HG03520 (cell line): Measurements from ENCODE around the gene MEGF10.
A peak's percentile ranks its signal among the peaks of the same experiment; 100 is the strongest.

Source experiments
- ATAC-seq: cut with Tn5 transposase; IDR thresholded peaks from one replicate; pipeline ENCODE4 v1.9.1; 2021; ENCODE audit warnings: mild to moderate bottlenecking, moderate library complexity; ENCODE audit not compliant: unreplicated experiment

Gene MEGF10

DNA sequence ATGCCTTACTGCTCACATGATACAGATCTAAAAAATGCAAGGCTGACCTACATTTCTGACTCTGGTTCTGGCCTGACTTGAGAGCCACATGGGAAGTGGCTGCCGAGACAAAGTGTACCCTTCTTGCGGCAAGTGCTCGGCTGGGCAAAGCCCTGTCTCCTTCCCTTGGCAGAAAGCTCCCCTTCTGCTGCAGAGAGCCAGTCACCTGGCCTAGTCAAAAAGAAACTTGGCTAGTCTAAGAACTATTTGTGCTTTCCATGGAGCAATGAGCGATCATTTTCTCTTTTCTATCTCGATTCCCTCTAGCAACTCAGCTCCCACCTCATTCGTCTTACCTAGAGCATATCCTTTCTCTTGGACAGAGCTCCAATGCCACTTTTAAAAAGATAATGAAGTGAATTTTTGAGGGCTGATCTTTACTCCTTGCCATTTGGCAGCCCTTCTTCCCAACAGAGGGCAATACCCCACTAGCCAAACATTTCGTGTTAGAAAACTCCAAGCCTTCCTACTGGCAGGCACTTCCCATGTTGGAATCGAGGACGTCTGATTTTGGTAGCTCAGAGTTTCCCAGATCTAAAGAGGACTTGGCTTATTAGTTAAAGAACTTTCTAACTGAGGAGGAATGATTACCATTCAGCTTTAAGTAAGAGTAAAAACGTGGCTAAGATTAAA is 118.8 kb downstream of the MEGF10 start:
- ATAC-seq = no peak

DNA sequence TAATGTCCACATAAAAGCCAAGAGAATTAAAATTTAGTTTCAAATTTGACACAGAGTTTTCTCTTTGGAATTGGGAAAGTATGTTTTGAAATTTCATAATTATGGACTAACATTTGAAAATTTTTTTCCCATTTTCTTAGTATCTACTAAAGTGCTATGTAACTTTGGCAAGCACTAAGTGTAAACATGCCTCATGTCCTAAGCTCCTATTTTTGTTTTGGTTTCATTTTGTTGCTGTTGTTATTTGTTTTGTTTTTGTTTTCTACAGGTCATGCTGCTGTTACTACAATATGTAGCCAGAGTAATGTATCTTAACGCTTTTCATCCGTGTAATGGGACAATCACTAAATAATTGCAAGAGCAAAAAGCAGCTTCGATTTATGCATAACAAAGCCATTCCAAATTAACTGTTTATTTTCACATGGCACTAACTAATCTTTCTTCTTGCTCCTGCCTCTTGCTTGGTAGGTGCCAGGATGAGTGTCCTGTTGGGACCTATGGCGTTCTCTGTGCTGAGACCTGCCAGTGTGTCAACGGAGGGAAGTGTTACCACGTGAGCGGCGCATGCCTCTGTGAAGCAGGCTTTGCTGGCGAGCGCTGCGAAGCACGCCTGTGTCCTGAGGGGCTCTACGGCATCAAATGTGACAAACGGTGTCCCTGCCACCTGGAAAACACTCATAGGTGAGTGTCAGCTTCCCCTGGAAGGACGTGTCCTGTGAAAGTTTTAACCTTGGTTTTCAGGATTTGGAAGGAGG is 119.5 kb downstream of the MEGF10 start:
- no peak for ATAC-seq

DNA sequence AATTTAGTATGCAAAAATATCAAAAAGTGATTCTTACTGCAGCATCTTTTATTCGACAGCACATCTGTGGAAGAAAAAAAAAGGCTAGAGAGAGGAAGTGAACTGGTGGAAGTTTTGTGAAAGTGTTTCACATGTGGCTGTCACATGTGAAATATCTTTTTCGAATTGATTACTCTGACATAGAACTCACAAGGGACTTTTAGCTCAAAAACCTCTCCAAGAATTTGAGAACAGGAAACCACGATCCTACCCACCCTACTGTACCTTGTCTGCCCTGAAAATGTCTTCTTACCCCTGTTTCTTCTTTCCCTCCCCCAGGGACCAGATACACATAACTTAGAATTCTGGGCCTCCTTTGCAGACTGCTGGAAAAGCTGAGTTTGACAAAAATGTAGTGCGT is 120.4 kb downstream of the MEGF10 start:
- no peak for ATAC-seq

DNA sequence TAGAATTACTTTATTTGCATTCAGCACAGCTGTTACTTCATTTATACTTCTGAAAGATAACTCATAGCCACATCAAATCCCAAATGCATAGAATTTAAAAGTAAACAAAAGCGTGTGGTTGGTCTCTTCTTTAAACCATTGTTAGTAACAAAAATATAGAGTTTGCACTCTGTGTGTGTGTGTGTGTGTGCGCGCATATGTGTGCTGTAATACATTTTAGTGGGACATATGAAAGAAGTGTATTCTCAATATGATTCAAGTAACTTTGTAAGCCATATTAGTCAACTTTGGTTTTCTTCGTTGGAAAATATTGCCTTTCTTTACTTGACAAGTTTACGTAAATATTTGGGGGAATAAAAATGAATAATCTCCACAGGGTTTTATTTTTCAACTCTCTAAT is 120.8 kb downstream of the MEGF10 start:
- no peak for ATAC-seq

DNA sequence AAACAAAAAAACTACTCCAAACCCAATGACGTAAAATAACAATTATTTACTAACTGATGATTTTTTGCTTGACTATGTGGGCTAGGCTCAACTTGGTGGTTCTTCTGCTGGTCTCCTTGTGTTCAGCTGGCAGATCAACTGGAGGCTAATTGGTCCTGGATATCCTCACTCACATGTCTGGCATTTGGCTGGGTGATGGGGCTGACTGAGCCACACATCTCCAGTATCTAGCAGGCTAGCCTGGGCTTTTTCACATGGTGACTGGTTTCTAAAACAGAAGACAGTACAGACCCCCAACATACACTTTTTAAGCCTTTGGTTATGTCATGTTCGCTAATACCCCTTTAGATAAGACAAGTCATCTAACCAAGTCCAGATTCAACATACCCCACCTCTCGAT is 122.1 kb downstream of the MEGF10 start:
- ATAC-seq = no peak

DNA sequence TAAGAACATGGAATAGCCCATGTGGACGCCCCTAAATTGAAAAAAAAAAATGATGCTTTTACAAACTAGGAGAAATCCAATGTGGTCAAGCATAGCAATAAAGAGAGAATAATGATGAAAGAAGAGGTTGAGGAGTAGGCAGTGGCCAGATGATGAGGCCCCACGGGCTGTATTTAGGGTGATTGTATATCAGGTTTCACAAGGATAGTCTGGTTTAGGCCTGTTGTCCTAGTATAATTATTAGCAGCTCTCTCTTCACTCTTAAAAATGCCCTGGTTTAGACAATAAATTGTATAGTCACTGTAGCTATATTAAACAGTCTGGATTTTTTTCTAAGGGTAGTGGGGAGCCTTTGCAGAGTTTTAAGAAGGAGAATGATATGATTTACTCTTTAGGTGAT is 124.4 kb downstream of the MEGF10 start:
- ATAC-seq = no peak

DNA sequence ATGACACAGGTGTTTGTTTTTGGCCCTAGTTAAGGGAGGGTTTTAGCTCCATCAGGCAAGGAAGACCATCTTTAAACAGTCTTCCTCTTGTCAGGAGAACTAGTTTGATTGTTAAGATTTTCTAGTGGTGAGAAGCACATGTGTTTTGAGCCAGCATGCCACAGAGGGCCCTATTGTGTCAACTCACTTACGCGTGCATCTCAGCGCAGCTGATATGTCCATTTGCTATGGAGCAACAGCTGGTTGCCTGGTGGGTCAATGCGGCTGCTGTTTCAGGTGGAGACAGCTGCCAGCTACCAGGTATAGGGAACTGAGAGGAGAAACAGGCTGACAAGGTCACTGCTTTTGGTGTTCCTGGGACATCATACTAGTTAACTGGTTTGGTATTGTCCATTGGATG is 126.3 kb downstream of the MEGF10 start:
- no peak for ATAC-seq

DNA sequence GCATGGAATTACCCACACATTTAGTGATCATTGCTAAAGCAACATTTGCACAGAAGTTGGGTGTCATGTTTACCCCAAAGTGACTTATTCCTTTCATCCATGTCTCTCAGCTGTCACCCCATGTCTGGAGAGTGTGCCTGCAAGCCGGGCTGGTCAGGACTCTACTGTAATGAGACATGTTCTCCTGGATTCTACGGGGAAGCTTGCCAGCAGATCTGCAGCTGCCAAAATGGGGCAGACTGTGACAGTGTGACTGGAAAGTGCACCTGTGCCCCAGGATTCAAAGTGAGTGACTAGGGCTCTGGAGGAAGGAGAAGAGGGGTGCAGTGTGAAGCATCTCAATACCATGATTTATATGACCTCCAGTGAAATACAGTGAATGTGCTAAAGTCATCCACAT is 126.9 kb downstream of the MEGF10 start:
- no peak for ATAC-seq

DNA sequence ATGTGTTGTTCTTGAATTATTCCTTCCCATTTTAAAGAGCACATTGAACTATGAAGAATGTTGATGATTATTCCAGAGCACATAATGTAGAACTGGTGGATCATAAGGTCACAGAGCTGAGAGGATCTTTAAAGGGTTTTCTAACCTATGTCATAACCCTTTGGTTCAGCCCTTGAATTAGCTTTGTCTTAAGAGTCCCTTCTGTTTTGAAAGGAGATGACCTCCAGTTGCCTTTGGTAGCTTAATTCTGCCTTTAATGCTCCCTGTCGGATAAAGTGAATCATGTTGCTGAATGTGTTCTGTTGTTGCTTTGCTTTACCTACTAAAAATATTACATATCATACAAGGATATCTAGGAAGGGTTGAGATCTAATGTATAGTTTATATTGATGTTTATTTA is 127.8 kb downstream of the MEGF10 start:
- ATAC-seq = no peak

DNA sequence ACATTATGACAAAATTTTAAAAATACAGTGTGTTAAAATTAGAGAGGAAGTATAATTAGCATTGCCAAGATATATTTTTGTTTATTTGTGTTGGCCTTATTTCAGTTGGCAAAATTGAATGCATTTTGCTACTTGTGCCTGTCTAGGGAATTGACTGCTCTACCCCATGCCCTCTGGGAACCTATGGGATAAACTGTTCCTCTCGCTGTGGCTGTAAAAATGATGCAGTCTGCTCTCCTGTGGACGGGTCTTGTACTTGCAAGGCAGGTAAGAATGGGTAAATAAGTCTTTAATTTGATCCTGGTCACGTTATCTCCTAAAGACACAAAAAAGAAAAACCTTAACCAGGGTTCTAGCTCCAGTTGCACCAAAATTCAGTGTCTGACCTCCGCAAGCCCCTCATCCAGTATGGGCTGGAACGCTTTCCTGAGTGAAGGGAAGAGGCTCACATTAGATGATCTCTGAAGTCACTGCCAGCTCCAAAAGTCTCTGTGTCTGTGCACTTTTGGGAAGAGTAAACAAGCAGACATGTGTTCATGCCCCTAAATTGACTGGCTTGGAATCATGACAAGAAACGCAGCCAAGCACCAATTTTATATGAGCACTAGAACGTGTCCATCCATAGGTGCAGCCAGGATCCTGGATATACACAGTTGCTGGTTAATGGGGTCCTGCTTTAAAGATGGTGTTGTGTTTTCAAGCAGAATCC is 128.5 kb downstream of the MEGF10 start:
- ATAC-seq = no peak

DNA sequence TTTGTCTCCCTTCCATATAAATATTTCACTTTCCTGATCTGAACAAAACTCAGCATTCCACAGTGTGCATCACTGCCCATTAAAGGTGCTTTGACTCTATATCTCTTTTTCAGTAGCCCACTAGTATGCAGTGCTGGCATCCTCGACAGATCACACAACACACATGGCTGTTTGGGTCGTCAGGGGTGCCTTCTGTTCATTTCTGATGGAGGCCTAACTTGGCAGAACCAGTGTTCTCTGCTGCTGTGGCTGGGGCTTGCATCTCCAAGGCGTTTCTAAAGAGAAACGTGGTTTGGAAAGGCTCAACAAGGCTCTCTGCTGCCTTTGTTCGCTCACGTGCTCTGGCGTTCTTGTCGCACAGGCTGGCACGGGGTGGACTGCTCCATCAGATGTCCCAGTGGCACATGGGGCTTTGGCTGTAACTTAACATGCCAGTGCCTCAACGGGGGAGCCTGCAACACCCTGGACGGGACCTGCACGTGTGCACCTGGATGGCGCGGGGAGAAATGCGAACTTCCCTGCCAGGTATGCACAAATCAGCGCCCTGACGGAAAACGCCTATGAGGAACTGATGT is 129.2 kb downstream of the MEGF10 start:
- ATAC-seq = no peak

DNA sequence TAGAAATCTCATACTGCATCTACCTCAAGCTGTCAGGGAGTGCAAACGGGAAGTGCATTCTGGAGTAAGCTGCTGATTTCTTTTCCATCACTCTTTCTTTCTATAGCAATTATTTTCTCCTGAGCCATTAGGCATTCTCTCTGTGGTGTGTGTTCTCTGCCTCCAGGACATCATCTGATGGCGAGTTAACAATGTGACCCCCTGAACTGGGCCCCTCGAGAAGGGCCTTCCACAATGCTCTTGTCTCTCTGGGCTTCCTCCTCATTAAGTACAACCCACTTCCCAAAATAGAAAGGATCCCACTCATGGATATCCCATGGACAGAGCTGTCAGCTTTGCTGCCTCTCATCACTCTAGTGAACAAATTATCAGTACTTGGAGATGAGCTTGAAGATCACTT is 130.2 kb downstream of the MEGF10 start:
- no peak for ATAC-seq

DNA sequence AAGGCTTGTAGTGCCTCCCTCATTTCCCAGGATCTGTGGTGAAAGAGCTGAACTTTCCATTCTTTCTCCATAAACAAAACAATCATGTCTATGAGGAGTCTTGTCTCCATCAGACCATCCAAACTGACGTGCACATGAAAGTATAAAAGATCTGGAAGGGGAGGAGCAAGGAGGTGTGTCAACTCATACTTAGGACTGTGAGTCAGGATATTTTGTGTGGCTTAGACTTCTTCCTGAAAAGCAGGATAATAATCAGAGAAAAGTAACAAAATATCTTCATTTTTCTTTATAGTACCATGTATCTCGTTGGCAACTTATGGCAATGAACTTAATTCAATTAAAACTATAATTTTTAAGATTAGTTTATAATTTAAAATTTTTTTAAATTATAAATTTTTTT is 130.9 kb downstream of the MEGF10 start:
- no peak for ATAC-seq

DNA sequence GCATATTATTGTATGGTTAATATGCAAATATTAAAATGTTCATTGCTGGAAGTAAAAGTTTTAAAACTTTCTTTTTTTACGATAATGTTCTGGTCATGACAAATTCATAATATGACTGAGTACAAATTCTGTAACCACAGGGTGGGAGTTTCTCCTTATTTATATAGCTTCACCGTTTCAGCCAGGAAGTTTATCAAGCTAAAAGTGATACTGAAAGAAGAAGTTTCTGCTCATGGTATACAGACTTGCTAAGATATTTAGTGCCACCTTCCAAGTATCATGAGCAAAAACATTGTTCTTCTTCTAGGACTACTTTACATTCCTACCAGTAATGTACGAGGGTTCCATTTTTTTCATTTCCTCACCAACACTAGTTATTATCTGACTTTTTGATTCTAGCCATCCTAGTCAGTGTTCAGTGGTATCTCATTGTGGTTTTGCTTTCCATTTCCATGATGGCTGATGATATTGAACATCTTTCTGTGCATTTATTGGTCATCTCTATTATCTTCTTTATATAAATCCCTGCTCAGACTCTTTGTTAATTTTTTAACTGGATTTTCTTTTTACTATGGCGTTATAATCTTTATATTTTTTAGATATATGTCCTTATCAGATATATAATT is 132.7 kb downstream of the MEGF10 start:
- ATAC-seq = peak; percentile 50

DNA sequence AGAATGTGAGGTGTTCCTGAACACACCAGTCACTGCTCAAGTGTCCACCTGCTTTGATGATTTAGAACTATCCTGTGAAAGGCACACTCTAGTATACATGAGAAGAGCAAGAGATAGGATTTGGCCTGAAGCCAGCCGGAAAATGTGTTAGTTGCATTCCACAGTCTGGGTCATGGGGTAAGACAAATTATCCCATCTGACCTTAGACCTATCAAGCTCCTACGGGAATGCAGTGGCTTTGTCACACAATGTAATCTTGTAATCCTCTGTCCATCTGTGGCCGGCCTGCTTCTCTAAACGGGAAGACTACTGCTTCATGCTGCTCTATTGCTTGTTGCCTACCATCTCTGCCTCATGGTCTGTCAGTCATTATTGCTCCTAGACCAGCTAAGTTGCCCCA is 134.4 kb downstream of the MEGF10 start:
- no peak for ATAC-seq

DNA sequence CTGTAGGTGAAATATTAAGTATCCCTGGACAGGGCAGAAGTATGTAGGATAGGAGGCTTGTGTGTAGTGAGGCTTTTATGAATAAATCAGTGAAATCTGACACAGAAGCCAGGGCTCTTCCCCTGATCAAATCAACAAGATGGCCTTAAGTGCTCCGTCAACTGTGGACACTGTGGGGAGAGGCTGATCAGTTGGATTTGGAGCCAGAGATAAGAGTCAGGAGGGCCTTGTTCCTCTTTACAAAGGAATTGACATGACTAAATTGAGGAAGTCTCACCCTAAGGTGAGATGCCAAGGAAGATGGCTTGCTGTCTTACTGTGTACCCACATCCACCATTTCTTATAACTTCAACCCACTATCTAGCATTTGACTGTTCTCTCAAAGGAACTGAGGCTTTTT is 135.3 kb downstream of the MEGF10 start:
- no peak for ATAC-seq

DNA sequence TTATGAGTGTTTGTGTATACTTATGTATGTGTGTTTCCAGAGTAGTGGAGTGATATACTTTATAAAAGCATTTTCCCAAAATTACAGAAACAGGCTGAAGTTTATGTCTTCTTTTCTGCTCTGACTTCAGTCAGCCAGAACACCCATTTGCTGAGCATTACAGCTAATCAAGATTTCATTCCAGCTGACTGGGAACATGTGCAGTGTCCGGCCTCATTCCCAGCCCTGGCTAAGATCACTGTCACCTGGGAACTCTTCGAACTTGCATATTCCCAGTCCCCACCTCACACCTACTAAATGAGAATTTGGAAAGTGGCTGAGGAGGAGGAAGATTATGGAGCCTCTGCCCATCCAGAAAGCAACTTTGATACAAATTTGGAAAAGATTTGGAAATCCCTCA is 136.1 kb downstream of the MEGF10 start:
- no peak for ATAC-seq

DNA sequence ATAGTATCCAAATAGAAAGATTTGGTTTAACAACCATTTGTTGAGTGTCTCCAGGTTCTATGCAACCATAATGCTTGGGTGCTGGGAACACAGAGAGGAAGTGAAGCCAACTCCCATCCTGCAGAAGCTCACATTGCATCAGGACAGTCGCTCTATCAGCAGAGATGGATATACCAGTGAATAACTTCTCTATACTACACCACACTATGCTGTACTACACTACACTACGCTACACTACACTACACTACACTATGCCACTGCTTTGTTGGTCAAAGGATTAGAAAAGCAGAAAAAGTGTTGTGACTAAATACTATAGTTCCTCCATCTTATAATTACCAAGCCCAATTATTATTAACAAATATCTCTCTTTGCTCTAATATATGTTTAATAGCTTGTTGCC is 137.7 kb downstream of the MEGF10 start:
- no peak for ATAC-seq

DNA sequence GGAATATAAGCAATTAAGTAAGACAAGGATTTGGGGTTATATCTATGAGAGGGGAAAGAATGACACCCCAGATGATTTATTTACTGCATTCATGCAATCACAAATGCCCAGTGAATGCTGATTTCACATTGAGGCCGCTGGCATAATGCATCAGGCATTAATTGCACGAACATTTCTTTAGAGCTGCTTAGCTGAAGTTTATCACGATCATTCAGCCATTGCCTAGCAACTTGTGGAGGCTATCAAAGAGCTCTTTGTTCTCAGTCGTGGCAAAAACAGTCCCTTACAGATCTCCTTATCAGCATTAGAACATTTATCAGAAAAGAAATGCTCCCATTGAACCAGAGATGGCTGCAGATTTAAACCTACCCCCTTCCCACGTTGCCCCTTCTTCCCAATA is 138.2 kb downstream of the MEGF10 start:
- no peak for ATAC-seq

DNA sequence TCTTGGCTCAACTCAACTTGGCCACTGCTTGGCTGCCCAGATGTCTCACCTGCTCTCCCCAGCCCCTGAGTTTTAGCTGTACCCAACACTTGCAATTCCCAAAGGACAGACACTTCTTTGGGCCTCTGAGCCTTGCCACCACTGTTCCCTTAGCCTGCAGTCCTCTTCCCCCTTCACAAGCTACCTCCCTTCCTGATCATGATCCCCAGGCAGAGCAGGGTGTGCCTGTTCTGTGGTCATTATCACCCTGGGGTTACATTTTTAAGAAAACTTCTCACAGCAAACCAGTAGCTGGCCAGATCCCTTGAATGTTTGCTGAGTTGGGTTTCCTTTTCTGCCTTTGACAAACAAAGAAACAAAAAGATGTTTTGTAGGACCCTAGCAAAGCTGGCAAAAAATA is 139.3 kb downstream of the MEGF10 start:
- ATAC-seq = no peak

DNA sequence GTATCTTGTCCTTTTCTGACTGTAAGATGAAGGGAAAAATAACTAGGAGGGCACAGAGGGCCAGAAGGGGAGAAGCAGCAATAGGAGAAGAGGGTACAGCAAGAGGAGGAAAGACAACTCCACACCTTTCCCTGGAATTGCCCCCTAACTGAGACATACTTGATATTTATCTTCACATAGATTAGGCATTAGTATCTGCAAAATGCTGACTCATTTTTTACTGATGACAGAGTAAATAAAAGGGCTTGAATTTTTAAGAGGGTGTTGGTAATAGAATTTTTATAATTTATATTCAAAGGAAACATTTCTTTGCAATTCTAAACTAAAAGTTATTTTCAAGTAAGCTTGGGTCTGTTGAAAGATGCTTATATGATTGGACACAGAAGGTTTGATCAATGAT is 140.0 kb downstream of the MEGF10 start:
- no peak for ATAC-seq
